HG03103 (cell line): Measurements from ENCODE around the gene HINFP.
"Not testable (repeated sequence)": the region's sequence is repeated elsewhere in the genome, so short reads cannot be mapped to it uniquely, and the experiment has no call there.

Experiments
- ATAC-seq: cut with Tn5 transposase; IDR thresholded peaks from one replicate; pipeline ENCODE4 v1.9.1; 2021; ENCODE audit warnings: low read depth; ENCODE audit not compliant: unreplicated experiment

Gene HINFP

DNA sequence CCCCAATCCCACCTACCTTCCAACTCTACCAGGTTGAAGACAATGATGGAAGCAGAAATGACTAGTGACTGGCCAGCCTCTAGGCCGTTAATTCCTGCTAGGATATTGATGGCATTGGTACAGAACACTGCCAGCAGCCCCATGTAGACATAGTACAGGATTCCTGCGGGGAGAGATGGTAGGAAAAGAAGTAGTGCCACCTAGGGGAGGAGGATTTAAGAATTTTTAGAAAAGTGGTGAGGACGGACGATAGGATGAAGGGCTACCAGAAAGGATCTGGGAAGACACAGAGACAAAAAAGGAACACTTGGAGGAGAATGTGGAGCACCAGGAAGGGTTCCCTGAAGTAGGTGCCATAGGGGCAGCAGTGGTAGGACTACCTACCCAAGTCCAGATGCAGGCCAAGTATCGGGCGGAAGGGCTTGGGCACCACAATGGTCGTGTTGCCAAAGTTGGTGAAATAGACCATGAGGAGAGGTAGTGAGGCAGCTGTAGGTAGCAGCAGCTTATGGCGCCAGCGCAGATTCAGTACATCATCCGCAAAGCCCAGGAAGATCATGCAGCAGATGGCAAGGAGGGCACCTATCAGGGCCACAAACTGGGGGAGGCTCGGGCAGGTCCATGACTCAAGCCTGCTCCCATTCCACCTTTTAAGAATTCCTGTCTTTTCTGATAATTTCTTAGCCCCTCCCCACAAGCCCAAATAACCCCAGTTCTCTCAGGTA, 21.0 kb upstream of the HINFP start:
- no peak for ATAC-seq

GRCh38 chr11:119100994-119101758, 20.2 kb upstream of the HINFP start:
- ATAC-seq = peak; percentile 12

DNA sequence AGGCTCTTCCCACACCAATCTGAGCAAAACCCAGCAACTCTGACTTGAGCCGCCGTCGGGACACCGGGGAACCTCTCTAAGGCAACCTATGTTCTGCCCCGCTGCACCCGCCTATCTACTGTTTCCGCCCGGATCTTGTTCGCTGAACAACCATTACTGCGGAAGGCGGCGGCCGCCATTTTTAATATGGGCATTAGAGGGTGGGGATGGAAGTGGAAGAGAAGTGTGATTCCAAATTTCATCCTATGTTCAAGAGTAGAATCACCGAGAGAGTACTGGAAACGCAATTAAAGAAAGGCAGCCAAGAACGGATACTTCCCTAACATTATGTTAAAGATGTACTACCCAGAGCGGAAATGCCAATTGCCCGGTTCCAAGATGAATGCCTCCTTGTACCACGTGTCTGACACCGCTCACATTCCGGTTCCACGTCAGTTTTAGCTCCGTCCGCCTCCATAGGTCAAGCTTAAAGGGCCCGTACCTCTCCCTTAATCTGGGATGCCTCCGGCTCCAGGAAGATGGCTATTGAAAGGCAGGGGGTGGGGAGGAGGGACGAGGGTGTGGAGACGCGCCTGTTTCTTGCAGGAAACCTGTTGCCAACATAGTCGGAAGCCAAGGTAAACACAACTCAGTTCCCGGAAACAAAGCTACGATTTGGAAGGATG, 19.5 kb upstream of the HINFP start, which contains the start of gene DPAGT1:
Gene DPAGT1, minus strand, starts transcription at position 95 of the 665 bp plus-strand sequence. CDS start 198 bp downstream, outside the sequence.
- ATAC-seq = peak; percentile 81

GRCh38 chr11:119103161-119103664, 18.2 kb upstream of the HINFP start:
- ATAC-seq = not testable (repeated sequence)

GRCh38 chr11:119103793-119104192, 17.6 kb upstream of the HINFP start:
- no peak for ATAC-seq

DNA sequence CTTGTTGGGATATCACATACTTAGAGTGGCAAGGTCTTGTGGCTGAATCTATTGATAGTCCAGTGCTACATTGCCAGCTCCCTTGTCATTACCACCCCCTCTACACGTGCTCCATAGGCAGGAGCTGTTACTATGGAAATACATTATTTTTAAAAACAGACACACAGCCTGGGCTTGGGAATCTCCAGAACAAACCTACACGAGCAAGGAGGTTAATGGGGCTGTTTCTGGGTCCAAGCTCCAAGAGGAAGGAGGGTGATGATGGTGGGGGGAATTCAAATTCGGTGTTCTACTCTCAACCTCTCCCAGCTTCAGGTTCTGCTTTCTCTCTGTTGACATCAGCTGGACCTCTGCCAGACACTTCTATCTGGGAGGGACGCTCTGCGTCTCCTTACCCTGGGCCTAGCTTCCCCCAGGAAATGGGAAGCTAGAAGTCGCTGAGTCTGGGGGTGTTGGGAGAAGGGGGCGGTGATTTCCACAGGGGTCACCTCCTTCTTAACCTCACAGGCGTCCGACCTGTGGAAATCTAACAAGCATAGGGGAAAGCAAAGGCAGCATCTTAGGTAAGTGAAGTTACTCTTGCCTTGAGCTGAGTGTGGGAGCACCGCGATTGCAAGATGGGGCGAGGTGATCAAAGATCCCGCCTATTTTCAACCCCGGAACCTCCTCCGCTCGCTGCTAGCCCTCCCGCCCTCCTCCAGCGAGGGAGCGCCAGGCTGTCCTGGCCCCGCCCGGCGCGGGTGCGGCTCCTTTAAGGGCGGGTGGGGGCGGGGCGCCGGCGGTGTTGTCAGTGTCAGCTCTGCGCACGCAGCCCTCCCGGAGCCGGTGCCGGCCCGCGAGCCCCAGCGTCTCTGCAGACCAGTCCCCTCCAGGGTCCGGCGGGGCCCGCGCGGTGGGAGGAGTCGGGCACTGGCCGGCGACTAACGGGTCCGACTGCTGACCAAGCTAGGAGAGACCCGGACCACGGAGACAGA, 14.5 kb upstream of the HINFP start, which contains the start of gene C2CD2L:
Gene C2CD2L, plus strand, starts transcription at position 781 of the 974 bp plus-strand sequence. CDS start 398 bp downstream, outside the sequence.
- peak; percentile 74 for ATAC-seq

GRCh38 chr11:119107538-119108145, 13.7 kb upstream of the HINFP start:
- peak; percentile 18 for ATAC-seq

- no peak for ATAC-seq
Observed at GRCh38 chr11:119108146-119108856, 13.1 kb upstream of the HINFP start.

GRCh38 chr11:119108857-119109221, 12.5 kb upstream of the HINFP start:
- no peak for ATAC-seq

DNA sequence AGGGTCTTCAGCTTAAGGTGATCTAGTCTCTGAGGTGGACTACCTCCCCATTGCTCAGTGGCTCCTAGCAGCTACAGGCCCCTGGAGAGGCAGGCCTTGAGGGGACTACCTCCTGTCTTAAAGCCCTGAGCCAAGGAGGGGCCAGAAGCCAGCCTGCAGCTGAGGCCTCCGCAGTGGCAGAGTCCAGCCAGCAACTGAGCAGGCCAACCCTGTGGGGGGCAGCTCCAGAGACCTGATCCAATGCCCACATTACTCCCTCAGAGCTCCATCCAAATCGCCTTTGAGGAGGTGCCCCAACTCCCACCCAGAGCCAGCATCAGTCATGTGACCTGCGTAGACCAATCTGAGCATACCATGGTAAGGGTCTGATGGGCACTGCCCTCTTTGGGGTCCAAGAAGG, 11.5 kb upstream of the HINFP start:
- no peak for ATAC-seq

DNA sequence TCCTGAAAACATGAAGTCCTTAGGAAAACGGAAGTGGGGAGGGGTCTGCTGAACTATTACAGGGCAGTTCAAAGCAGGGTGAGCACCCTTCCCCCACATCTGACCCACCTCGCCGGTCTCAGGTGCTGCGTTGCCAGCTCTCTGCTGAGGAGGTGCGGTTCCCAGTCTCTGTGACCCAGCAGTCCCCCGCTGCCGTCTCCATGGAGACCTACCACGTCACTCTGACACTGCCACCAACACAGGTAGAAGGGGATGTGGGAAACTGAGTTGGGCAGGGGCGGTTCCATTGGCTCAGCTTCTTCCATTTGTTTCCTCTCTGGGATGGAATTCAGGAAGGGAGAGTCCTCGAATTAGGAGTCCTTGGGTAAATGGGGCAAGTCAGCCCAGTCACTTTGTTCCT, 10.9 kb upstream of the HINFP start:
- ATAC-seq = no peak

DNA sequence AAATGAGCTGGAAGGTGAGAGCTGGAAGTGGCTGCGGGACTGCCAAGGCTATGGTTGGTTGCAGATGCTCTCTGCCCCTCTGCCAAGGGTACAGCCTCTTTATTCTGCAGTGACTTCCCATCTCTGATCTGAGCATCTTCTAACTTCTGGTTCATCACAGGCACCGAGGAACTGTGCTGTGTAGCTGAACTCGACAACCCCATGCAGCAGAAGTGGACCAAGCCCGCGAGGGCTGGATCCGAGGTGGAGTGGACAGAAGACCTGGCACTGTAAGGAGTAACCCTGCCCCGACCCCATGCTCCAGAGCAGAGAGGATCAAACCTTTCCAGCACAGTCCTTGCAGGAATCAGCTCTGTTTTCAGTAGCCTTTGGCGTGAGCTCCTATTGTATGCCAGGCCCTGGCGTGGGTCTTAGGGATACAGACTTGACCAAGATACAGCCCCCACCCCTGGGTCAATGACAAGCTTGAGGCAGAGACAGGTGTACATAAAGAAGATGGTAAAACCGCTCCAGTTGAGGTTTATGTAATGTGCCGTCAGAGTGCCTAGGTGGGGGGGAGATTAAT, 9.9 kb upstream of the HINFP start:
- no peak for ATAC-seq

- no peak for ATAC-seq
Observed at GRCh38 chr11:119112314-119113020, 8.9 kb upstream of the HINFP start.

GRCh38 chr11:119113716-119114115, 7.7 kb upstream of the HINFP start:
- ATAC-seq = no peak

GRCh38 chr11:119114351-119114750, 7.0 kb upstream of the HINFP start:
- ATAC-seq = no peak

DNA sequence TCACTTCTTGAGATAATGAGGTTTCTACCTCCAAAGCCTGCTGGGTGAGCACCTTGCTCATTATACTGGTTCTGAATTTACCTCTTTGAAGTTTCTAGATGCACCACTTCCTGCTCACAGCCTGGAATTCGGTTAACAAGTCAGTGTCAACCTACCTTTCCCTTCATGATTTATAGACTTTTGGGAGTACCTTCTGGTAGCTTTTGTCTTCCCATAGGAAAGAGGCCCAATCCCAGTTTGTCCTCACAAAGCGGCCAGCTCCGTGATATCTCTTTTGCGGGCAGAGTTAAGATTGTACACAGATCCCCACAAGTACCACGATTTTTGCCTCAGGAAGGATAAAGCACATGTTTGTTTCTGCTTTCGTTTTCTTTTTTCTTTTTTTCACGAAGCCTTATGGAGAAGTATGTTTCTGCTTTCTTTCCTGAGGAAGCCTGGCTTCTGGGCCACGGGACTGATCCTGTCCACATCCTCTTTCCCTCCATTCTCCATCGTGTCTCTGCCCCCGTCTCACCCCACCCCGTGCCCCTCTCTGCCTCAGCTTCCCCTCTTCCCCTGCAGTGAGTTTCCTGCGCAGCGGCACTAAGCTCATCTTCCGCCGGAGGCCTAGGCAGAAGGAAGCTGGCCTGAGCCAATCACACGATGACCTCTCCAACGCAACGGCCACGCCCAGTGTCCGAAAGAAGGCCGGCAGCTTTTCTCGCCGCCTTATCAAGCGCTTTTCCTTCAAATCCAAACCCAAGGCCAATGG, 5.7 kb upstream of the HINFP start:
- ATAC-seq = no peak

- no peak for ATAC-seq
Observed at GRCh38 chr11:119116235-119116594, 5.2 kb upstream of the HINFP start.
